Thyroid gland (tissue), 4 donors: Measurements from ENCODE around the gene CSF1R.

Source experiments
- CTCF ChIP-seq, 6 experiments: fragments of 200-600 bp in 3 of 6; fragments of 450-650 bp in 3 of 6; sonication (generic) in 3 of 6; IDR thresholded peaks; one replicate each; pipeline ENCODE4 v1.5.1; 2016 to 2019; ENCODE audit warnings: antibody characterized with exemption in 6 of 6, mild to moderate bottlenecking in 2 of 6, inconsistent platforms in 1 of 6, moderate library complexity in 1 of 6
- POLR2A ChIP-seq, 2 donors: fragments of 450-650 bp; IDR thresholded peaks; one replicate each; pipeline ENCODE4 v1.6.1; 2017; ENCODE audit warnings: antibody characterized with exemption in 2 of 2, mild to moderate bottlenecking in 2 of 2, moderate library complexity in 1 of 2

GRCh38 chr5:150013931-150014330 is 72.4 kb downstream of the CSF1R start:
- TF ChIP-seq CTCF (IDR thresholded peaks at IDR 0.05) (no peak), POLR2A (IDR thresholded peaks at IDR 0.05) (no peak)
